ENCODE results near the gene RAP2A.

GRCh38 chr13:97434397-97435201, 630 bp downstream of the RAP2A start:
- no peak for TF ChIP-seq CTCF (IDR thresholded peaks at IDR 0.05; ENCODE audit: insufficient read depth, low read length)
- no peak for TF ChIP-seq REST (IDR thresholded peaks at IDR 0.05; ENCODE audit: insufficient replicate concordance, low read depth)
- TF ChIP-seq POLR2AphosphoS5 (IDR thresholded peaks at IDR 0.05; ENCODE audit: low read depth), result no peak
- TF ChIP-seq GABPA (IDR thresholded peaks at IDR 0.05; ENCODE audit: low read depth), result no peak
